GM19395 (cell line): ENCODE data around the gene PINK1.

ENCODE experiments used
- ATAC-seq: cut with Tn5 transposase; IDR thresholded peaks from one replicate; pipeline ENCODE4 v1.9.1; 2021; ENCODE audit warnings: mild to moderate bottlenecking, moderate library complexity; ENCODE audit not compliant: unreplicated experiment

Gene PINK1

DNA sequence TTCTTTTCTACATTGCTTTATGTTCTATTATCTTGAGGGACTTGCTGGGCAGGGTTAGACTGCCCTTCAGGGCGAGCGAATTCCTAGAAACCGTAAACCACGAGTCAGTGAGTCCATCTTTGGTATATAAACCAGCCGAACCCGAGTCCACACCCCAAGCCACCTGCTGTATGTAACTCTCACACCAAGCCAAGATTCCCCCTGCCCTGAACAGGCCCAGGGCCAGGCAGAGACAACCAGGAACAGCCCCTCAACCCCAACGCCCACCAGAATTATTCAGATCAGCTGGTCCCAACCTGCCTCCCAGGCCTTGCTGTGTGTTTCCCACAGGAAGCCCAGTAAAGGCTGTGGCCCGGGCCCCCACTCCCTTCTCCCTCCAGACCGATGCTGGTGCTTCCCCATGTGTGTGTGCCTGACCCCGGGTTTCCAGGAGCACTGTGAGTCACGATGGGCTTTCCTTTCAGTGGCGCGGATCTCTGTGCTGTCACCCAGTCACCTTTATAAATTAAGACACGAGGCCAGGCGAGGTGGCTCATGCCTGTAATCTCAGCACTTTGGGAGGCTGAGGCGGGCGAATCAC is 67.5 kb downstream of the PINK1 start:
- ATAC-seq = no peak
